Activated CD4-positive, alpha-beta memory T cell treated with anti-CD3 and anti-CD28 coated beads, Interleukin-2, amount 10 ng/mL, durations not matched to agents 7 days and 5 days (primary cell): ENCODE results near the gene CALHM5. TPM values are rescaled to one million over a fixed set of nuclear protein-coding genes. Genes with fewer than 3 reads are reported as not detected.

Source experiments
- total RNA-seq, 2 experiments: library from RNA; stranded (reverse); gene quantifications; one replicate each; pipeline ENCODE4 v1.2.3, GENCODE V29; 2021

CALHM5 gene
- total RNA-seq, 2 experiments from 2014 or later = not detected

Other genes with a start within 250 kb of the CALHM5 start
- 10 to 100 TPM; 47.6 to 48.4 TPM for gene TSPYL1, start 231.7 kb upstream of the CALHM5 start, total RNA-seq
- gene DSE, start 140.7 kb upstream of the CALHM5 start, total RNA-seq = 1 to 10 TPM; 5.1 to 7.5 TPM
- gene CALHM6, start 50.3 kb upstream of the CALHM5 start, total RNA-seq = 10 to 100 TPM; 11.2 to 13.1 TPM
- not detected for gene TRAPPC3L, start 34.0 kb downstream of the CALHM5 start, total RNA-seq
- not detected for gene CALHM4, start 42.1 kb downstream of the CALHM5 start, total RNA-seq
- 10 to 100 TPM; 37.8 to 39.5 TPM for gene RWDD1, start 59.9 kb downstream of the CALHM5 start, total RNA-seq
- under 1 TPM; 0.10 to 0.15 TPM for gene RSPH4A, start 104.8 kb downstream of the CALHM5 start, total RNA-seq
- gene ZUP1, start 157.1 kb downstream of the CALHM5 start, total RNA-seq = 10 to 100 TPM; 18.8 to 19.7 TPM
- gene KPNA5, start 169.6 kb downstream of the CALHM5 start, total RNA-seq = 1 to 10 TPM; 7.1 to 9.9 TPM